ENCODE data around the gene GDI1. TPM values are rescaled to one million over a fixed set of nuclear protein-coding genes. Genes with fewer than 3 reads are reported as not detected.

GDI1 gene
- total RNA-seq, 1 donor from 2014 or later: 55.4 TPM

DNA sequence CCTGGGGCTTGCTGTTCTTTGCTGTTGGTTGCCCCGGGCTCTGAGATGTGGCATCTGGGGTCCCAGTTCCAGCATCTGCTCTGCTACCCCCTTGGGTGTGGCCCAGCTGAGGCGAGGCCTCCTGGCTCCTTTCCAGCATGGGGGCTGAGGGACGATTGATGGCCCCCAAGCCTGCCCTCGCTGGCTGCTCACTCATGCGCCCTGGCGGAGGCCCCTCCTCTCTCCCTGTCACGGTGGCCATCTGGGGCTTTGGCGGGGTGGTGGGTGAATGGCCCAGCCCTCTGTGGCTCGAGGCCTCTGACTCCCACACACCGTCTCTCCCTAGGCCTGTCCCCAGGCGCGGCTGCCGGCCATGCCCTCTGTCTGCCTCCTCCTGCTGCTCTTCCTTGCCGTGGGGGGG is 22.9 kb downstream of the GDI1 start:
- peak; percentile 5 for DNase-seq (ENCODE audit: low spot score)

DNA sequence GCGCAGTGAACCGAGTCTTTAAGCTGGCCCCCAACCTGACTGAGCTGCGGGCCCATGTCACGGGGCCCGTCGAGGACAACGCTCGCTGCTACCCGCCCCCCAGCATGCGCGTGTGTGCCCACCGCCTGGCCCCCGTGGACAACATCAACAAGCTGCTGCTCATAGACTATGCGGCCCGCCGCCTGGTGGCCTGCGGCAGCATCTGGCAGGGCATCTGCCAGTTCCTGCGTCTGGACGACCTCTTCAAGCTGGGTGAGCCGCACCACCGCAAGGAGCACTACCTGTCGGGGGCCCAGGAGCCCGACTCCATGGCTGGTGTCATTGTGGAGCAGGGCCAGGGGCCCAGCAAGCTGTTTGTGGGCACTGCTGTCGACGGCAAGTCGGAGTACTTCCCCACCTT is 23.4 kb downstream of the GDI1 start:
- DNase-seq (ENCODE audit: low spot score): no peak

DNA sequence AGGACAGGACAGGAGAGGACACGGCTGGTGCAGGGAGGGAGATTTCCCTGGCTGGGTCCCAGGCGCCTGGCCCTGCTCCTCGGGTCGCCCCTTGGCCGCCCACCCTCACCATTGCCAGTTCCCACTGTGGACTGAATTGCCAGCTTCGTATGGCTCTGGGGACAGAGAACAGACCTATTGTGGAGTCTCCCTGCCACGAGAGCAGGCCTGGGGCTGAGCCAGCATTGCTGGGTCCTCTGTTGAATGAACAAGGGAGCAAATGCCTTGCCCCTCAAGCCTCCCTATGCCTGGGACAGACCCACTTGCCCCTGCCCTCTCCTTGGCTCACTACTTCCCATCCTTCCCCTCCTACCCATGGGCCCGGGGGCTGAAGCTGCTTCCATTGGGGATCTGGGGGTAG is 25.4 kb downstream of the GDI1 start:
- DNase-seq (ENCODE audit: low spot score): no peak

DNA sequence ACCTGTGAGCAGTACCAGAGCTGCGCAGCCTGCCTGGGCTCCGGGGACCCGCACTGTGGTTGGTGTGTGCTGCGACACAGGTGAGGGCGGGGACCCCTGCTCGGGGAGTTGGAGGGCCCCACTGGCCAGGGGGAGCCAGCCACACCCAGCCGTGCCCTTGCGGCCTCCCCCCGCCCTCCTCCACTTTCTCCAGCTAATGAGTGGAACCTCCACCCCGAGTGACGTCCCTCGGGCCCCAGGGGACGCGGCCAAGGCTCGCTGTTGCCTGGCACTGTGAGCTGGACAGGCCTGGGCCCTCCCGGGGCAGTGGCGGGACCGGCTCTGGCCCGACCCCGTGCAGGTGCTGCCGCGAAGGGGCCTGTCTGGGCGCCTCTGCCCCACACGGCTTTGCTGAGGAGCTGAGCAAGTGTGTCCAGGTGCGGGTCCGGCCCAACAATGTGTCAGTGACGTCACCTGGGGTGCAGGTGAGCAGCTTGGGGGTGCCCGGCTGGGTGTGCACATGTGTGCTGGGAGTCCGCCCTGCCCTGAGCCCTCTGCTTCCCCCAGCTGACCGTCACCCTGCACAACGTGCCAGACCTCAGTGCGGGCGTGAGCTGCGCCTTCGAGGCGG is 26.8 kb downstream of the GDI1 start:
- DNase-seq (ENCODE audit: low spot score): no peak

DNA sequence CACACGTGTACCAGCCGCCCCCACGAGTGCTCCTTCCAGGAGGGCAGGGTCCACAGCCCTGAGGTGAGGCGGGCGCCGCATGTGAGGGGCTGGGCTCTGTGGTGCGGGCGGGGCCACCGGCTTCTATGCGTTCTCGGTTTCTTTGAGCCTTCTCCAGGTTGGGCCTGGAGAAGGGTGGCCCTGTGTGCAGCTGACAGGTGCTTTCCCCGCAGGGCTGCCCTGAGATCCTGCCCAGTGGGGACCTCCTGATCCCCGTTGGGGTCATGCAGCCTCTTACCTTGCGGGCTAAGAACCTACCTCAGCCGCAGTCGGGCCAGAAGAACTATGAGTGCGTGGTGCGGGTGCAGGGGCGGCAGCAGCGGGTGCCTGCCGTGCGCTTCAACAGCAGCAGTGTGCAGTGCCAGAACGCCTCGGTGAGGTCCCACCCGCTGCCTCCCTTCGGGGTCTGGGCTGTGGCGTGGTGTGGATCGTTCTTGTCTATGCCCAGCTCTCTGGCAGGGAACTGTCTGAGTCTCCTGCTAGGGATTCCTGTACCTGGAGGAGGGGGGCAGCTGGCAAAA is 27.9 kb downstream of the GDI1 start:
- no peak for DNase-seq (ENCODE audit: low spot score)

DNA sequence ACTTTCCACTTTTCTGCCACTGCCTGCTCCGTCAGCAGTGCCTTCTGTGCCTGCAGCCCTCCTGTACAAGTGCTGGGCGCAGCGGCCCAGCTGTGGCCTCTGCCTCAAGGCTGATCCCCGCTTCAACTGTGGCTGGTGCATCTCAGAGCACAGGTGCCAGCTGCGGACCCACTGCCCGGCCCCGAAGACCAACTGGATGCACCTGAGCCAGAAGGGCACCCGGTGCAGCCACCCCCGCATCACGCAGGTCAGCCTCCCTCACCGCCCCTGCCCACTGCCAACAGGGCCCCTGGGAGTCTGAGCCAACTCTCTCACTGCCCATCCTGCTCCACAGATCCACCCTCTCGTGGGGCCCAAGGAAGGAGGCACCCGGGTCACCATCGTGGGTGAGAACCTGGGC is 28.6 kb downstream of the GDI1 start:
- DNase-seq (ENCODE audit: low spot score): no peak

DNA sequence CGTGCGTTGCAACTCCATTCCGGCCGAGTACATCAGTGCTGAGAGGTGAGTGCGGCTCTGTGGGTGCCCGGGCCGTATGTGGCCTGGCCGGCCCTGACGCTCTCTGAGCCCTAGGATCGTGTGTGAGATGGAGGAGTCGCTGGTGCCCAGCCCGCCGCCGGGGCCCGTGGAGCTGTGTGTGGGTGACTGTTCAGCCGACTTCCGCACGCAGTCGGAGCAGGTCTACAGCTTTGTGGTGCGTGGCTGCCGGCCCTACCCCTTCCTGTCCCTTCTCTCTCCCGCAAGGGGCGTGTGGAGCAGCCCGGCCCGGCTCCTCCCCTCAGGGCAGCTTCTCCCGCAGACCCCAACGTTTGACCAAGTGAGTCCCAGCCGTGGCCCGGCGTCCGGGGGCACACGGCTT is 29.1 kb downstream of the GDI1 start:
- DNase-seq (ENCODE audit: low spot score): no peak

DNA sequence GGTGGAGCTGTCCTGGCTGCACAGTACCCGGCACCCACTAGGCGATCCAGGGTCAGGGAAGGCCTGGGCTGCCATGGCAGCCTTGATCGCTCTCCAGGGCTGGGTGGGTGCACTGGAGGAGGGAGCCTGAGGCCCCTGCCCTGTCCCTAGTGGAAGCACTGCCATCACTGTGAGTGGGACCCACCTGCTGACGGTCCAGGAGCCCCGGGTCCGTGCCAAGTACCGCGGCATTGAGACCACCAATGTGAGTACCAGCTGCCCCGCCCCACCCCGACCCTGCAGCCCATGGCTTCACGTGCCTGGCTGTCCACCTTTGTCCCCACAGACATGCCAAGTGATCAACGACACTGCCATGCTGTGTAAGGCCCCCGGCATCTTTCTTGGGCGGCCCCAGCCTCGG is 30.0 kb downstream of the GDI1 start:
- DNase-seq (ENCODE audit: low spot score): no peak

DNA sequence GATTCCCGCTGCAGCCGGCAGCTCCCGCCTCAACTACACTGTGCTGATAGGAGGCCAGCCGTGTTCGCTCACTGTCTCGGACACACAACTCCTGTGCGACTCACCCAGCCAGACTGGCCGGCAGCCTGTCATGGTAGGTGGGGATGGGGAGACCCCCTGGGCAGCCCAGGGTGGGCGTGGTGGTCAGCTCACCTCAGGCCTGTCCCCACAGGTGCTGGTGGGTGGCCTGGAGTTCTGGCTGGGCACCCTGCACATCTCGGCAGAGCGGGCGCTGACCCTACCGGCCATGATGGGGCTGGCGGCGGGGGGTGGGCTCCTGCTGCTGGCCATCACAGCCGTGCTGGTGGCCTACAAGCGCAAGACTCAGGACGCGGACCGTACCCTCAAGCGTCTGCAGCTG is 30.6 kb downstream of the GDI1 start:
- no peak for DNase-seq (ENCODE audit: low spot score)

DNA sequence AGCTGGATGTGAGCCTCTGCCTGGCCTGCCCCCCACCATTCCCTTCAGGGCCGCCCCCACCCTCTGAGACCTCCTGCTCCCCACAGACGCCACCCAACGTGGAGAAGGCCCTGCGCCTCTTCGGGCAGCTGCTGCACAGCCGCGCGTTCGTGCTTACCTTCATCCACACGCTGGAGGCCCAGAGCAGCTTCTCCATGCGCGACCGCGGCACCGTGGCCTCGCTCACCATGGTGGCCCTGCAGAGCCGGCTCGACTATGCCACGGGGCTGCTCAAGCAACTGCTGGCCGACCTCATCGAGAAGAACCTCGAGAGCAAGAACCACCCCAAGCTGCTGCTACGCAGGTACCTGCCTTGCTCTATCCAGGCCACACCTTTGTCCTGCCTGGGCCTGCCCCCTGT is 31.3 kb downstream of the GDI1 start:
- no peak for DNase-seq (ENCODE audit: low spot score)

DNA sequence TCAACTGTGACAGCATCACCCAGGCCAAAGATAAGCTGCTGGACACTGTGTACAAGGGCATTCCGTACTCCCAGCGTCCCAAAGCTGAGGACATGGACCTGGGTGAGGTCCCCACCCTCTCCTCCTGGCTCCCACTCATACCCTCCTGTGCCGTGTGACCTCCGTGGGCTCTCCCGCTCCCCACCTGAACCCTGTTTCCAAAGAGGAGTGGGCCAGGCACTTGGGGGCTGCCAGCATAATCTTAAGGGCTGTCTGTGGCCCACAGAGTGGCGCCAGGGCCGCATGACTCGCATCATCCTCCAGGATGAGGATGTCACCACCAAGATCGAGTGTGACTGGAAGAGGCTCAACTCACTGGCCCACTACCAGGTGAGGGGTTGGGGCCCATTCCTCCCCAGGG is 32.2 kb downstream of the GDI1 start:
- no peak for DNase-seq (ENCODE audit: low spot score)

DNA sequence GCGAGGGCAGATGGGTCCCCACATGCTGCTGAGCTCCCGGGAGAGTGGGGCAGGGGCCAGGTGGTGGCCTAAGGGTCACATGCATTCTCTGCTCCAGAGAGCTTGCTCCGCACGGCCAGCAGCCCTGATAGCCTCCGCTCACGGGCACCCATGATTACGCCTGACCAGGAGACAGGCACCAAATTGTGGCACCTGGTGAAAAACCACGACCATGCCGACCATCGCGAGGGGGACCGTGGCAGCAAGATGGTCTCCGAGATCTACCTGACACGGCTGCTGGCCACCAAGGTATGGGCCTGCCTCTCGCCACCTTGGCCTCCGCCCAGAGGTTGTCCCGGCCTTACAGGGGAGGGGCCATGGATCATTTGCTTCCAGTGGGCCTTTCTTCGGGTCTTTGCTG is 32.9 kb downstream of the GDI1 start:
- no peak for DNase-seq (ENCODE audit: low spot score)

DNA sequence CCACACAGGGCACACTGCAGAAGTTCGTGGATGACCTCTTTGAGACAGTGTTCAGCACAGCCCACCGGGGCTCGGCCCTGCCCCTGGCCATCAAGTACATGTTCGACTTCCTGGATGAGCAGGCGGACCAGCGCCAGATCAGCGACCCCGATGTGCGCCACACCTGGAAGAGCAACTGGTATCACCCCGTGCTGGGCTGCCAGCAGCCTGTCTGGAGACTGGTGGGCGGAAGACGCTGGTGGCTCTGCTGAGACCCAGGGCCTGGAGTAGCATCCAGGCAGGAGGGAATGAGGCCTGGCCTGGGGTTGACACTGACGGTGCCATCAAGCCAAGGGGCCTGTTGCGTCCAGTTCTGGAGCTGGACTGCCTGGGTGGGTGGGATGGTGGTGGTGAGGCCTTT is 33.5 kb downstream of the GDI1 start:
- DNase-seq (ENCODE audit: low spot score): no peak

DNA sequence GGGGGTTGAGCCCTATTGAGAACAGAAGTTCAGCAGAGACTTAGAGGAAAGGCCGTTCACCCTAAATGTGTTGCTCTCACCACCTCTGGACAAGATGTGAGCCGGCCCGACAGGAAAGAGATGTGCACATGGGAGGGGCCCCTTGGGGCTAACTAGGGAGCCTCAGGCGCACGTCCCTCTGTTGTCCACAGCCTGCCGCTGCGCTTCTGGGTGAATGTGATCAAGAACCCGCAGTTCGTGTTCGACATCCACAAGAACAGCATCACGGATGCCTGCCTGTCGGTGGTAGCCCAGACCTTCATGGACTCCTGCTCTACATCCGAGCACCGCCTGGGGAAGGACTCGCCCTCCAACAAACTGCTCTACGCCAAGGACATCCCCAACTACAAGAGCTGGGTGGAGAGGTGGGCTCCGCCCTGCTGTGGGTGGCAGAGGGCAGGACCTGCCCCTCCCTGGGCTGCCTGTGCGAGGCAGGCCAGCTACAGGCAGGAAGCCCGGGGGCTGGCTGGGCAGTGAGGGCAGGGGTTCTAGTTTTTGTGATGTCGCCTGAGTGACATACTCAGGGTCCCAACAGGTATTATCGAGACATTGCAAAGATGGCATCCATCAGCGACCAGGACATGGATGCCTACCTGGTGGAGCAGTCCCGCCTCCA is 34.1 kb downstream of the GDI1 start:
- no peak for DNase-seq (ENCODE audit: low spot score)

DNA sequence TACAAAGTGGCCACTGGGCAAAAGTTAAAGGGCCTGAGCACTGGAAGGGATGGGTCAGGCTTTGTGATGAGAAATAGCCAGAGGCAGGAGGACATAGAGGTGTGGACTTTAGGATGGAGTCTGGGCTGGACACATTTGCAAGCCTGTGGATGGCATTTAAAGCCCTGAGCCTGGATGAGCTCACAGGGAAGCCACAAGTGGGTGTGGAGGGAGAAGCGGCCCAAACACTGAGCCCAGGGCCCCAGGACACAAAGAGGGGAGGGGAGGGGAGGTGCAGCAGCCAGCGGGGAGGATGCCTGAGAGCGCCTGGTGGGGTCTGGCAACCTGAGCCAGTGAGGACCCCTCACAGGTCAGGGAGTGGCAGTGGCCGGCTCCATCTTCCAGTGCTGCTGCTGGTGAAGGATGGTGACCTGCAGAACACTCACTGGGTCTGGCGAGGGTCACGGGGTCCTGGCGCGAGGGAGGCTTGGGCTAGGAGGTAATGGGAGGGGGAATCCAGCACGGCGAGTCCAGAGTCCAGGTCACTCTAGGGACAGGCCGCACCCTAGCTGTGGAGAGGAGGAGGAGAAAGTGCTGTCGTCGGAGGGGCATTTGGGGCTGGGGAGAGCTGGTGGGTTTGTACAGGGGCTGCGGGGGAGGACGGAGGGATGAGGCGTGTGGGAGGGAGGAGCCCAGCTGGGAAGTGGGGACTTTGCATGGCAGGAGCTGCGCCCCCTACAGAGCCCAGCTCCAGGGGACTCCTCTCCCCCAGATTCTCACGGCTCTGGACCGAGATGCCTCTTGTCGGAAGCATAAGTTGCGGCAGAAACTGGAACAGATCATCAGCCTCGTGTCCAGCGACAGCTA is 35.1 kb downstream of the GDI1 start:
- DNase-seq (ENCODE audit: low spot score): no peak

DNA sequence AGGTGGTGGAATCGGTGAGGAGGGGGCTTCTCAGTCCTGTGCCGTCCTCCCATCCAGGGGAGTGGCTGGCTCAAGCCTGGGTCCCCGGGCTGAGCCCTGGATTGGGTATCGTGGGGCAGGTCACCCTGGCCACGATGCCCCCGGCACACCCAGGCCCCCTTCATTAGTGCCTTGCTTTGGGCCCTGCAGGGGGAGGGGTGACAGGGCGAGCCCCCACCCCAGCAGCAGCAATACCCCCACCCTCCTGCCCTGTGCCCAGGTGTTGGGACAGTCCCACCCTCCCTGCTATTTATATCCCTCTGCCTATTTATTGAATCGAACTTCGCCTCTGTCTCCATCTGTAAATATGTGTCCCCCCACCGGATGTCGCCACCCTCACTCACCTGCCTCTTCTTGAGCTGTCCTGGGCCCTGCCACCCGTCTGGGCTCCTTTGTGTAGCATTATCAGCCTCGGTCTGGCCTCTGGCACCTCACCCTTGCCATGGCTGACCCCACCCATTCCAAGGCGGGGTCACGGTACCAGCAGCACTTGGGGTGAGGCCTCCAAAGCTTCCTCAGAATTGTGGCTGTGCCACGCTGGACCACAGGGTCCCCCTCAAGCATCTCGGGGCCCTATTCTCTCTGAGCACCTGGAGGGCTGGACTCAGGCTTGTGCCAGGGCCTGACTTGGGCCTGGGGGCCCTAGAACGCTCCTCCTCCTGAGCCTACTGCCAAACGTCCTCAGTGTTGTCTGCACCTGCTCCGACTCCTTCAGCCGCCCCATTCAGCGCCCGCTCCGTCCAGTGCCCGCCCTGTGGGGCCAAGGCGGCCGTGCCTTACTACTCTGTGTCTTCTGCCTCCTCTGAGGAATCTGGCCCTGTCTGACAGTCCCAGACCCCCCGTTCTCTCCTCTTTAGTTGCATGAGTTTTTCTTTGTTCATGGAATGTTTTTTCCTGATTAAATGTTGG is 36.0 kb downstream of the GDI1 start:
- DNase-seq (ENCODE audit: low spot score): no peak

DNA sequence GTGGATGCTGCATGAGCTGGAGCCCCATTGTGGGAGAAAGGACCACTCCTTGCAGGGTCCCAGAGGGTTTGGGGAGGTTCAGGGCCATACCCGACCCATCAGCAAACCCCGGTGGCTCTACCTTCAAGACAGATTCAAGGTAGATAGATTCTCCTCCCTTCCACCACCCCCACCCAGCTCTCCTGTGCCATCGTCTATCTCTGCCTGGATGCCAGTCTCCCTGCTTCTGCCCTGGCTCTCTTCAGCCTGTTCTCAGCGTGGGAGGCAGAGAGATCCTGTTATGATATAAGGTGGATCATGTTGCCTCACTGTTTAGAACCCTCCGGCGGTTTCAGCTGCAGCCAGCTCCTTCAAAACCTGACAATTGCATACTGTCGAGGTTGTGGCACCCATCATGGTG is 36.7 kb downstream of the GDI1 start:
- DNase-seq (ENCODE audit: low spot score): no peak

DNA sequence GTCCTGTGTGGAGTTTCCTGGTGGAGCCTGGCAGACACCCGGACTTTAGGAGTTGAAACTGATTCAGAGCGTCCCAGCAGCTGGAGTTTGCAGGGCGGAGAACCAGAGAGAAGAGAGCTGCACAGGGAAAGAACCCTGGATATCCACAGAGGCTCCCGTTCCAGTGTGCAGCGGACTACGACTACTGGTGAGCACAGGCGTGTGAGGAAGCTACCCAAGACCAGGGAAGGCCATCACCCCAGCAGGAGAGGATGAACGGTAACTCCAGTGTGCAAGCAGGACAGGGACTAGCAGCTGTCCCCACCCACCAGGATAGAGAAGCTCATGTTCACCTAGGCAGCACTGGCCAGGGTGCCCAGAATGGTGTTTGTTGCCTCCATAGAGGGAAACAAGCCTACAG is 39.9 kb downstream of the GDI1 start:
- peak; percentile 7 for DNase-seq (ENCODE audit: low spot score)

DNA sequence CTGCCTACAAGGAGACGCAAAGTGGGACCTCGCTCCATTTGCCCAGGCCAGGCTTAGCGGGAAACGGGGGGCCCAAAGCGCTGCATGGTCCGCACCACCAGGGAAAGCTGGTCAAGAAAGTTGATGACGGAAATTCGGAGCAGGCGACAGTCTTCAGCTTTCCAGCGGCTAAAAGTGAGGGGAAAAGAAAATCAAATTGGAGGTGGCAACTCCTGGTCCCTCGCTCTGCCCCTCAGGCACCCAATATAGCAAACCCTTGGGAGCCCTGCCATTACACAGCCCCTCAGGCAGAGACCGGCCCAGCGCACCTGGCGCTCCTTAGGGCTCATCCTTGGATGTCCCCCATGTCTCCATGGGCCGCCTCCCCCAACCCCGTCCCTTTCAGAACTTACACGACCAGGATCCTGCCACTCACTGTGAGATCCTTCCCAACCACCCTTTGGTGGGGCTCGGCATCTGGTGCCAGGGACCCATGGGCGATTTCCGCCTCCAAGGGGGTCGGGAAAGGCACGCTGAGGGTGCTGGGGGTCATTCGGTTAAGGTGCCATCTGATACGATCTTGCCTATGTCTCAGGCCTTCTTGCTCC is 41.0 kb downstream of the GDI1 start:
- DNase-seq (ENCODE audit: low spot score): no peak

DNA sequence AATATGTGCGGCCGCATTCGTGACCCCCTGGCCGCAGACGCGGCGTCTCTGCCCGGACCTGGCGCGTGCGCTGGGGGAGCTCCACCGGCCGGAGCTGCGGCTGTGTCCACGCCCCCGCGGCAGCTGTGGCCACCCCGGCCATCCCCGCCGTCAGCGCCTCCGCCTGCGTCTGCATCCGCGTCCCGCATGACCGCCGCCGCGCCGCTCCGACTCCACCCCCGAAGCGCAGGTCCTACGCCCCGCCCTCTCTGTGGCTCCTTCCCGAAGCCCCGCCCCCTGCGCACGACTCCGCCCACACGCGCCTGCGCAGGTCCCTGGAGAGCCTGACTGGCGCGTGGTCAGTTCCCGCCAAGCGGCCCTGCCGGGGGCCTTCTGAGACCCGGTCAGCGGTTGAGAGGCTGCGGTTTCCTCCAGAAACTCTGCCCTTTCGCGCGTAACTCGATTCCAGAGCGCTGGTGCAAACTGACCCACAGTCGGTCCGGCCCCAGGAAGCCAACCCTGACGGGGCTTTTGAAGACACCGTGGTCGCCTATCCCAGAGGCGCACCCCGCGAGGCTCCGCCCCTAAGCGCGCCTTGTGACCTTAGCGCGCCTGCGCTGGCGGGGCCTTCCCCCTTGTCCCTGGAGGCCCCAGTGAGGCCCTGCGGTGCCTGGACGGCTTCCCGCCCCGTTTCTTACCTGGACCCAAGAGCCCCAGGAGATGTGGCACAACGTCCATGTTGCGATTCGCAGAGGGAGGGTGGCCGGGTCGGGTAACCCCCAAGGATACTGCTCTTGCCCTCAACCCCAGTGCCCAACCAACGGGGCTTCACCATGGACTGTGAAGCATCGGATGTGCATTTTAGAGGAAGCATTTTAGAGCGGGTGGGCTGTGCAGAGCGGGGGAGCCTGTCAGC is 42.0 kb downstream of the GDI1 start, which contains the start of gene LAGE3:
TSS of gene LAGE3 (minus strand) at position 554 of the 895 bp plus-strand sequence. CDS start at position 188, 366 bp downstream.
- DNase-seq (ENCODE audit: low spot score): peak; percentile 93

All from umbilical cord (tissue), 2 donors.